ENCODE results near the gene MARS1.

DNA sequence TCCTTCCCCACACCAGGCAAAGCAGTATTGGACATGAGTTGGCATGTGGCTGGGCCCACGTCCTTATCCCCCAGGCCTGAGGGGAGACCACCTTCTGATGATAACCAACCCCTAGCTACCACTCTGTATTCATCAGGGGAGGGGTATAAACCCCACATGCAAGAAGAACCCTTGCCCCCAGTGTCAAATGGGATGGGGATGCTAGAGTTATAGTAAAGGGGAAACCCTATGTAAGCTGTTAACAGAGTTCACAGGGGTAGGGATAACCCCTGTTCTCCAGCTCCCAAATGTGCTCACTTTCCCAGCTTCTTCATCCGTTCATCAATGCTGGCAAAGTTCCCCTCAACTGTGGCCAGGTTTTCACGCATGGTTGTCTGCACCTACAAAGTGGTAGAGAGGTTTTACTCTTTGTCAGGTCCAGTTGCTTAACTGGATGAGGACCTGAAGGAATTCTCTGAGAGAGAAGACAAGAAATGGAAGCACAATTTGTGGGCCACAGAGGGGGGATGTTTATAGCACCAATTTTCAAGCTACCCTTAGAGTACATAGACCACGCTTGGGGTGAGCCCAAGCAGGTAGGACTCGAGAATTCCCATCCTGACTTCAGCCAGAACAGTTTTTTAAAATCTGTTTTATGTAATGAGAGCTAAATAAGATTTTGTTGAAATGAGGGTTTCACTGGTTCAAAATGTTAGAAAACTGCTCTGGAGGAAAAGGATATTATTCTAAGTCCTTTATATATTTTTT lies 42.7 kb downstream of the MARS1 start:
- TF ChIP-seq, protein P1, sequence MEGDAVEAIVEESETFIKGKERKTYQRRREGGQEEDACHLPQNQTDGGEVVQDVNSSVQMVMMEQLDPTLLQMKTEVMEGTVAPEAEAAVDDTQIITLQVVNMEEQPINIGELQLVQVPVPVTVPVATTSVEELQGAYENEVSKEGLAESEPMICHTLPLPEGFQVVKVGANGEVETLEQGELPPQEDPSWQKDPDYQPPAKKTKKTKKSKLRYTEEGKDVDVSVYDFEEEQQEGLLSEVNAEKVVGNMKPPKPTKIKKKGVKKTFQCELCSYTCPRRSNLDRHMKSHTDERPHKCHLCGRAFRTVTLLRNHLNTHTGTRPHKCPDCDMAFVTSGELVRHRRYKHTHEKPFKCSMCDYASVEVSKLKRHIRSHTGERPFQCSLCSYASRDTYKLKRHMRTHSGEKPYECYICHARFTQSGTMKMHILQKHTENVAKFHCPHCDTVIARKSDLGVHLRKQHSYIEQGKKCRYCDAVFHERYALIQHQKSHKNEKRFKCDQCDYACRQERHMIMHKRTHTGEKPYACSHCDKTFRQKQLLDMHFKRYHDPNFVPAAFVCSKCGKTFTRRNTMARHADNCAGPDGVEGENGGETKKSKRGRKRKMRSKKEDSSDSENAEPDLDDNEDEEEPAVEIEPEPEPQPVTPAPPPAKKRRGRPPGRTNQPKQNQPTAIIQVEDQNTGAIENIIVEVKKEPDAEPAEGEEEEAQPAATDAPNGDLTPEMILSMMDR (IDR thresholded peaks at IDR 0.05) = no peak
- TF ChIP-seq POLR2A (IDR thresholded peaks at IDR 0.05) = peak in 1 of 2 donors; percentile 9
